SK-N-SH (cell line): ENCODE data around the gene LCOR.

Experiments
- IRF3 ChIP-seq: fragments of 150-350 bp; IDR thresholded peaks from 2 replicates; pipeline ENCODE4 v1.6.1; 2016; ENCODE audit warnings: mild to moderate bottlenecking, low read depth, low read length
- MXI1 ChIP-seq: IDR thresholded peaks from 2 replicates; pipeline ENCODE4 v1.6.1; 2012; ENCODE audit warnings: mild to moderate bottlenecking, low read depth, low read length, improper control_type of control experiment
- RCOR1 ChIP-seq: fragments of 150-350 bp; IDR thresholded peaks from 2 replicates; pipeline ENCODE4 v1.6.1; 2017; ENCODE audit warnings: antibody characterized with exemption, low read length
- RFX5 ChIP-seq: IDR thresholded peaks from 2 replicates; pipeline ENCODE4 v1.6.1; 2012; ENCODE audit warnings: mild to moderate bottlenecking, improper control_type of control experiment, low read length
- TAF1 ChIP-seq: IDR thresholded peaks from 2 replicates; pipeline ENCODE4 v1.6.1; 2012; ENCODE audit warnings: low read depth, mild to moderate bottlenecking, low read length, moderate library complexity, borderline replicate concordance
- ZBTB33 ChIP-seq: IDR thresholded peaks from 2 replicates; pipeline ENCODE4 v1.4.0; 2012; ENCODE audit warnings: low read depth, borderline replicate concordance
- TF ChIP-seq, protein P1 (sequence below): IDR thresholded peaks from 2 replicates; pipeline ENCODE4 v1.6.1; 2012; ENCODE audit warnings: mild to moderate bottlenecking, low read depth, low read length, moderate library complexity
- TF ChIP-seq, protein P2 (sequence below): fragments of 200-600 bp; sonication (generic); IDR thresholded peaks from 2 replicates; pipeline ENCODE4 v1.6.1; 2017; ENCODE audit warnings: antibody characterized with exemption, mild to moderate bottlenecking, moderate library complexity

- TF ChIP-seq, protein P1, sequence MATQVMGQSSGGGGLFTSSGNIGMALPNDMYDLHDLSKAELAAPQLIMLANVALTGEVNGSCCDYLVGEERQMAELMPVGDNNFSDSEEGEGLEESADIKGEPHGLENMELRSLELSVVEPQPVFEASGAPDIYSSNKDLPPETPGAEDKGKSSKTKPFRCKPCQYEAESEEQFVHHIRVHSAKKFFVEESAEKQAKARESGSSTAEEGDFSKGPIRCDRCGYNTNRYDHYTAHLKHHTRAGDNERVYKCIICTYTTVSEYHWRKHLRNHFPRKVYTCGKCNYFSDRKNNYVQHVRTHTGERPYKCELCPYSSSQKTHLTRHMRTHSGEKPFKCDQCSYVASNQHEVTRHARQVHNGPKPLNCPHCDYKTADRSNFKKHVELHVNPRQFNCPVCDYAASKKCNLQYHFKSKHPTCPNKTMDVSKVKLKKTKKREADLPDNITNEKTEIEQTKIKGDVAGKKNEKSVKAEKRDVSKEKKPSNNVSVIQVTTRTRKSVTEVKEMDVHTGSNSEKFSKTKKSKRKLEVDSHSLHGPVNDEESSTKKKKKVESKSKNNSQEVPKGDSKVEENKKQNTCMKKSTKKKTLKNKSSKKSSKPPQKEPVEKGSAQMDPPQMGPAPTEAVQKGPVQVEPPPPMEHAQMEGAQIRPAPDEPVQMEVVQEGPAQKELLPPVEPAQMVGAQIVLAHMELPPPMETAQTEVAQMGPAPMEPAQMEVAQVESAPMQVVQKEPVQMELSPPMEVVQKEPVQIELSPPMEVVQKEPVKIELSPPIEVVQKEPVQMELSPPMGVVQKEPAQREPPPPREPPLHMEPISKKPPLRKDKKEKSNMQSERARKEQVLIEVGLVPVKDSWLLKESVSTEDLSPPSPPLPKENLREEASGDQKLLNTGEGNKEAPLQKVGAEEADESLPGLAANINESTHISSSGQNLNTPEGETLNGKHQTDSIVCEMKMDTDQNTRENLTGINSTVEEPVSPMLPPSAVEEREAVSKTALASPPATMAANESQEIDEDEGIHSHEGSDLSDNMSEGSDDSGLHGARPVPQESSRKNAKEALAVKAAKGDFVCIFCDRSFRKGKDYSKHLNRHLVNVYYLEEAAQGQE = no peak
- no peak for TF ChIP-seq MXI1
- TF ChIP-seq, protein P2, sequence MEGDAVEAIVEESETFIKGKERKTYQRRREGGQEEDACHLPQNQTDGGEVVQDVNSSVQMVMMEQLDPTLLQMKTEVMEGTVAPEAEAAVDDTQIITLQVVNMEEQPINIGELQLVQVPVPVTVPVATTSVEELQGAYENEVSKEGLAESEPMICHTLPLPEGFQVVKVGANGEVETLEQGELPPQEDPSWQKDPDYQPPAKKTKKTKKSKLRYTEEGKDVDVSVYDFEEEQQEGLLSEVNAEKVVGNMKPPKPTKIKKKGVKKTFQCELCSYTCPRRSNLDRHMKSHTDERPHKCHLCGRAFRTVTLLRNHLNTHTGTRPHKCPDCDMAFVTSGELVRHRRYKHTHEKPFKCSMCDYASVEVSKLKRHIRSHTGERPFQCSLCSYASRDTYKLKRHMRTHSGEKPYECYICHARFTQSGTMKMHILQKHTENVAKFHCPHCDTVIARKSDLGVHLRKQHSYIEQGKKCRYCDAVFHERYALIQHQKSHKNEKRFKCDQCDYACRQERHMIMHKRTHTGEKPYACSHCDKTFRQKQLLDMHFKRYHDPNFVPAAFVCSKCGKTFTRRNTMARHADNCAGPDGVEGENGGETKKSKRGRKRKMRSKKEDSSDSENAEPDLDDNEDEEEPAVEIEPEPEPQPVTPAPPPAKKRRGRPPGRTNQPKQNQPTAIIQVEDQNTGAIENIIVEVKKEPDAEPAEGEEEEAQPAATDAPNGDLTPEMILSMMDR = no peak
- no peak for TF ChIP-seq RCOR1
- no peak for TF ChIP-seq ZBTB33
- no peak for TF ChIP-seq IRF3
- TF ChIP-seq RFX5 = no peak
- TF ChIP-seq TAF1 = no peak
These were observed 206.6 kb downstream of the LCOR start for GRCh38 chr10:97038688-97039087.
